ENCODE measurements around the gene TSKU.

DNA sequence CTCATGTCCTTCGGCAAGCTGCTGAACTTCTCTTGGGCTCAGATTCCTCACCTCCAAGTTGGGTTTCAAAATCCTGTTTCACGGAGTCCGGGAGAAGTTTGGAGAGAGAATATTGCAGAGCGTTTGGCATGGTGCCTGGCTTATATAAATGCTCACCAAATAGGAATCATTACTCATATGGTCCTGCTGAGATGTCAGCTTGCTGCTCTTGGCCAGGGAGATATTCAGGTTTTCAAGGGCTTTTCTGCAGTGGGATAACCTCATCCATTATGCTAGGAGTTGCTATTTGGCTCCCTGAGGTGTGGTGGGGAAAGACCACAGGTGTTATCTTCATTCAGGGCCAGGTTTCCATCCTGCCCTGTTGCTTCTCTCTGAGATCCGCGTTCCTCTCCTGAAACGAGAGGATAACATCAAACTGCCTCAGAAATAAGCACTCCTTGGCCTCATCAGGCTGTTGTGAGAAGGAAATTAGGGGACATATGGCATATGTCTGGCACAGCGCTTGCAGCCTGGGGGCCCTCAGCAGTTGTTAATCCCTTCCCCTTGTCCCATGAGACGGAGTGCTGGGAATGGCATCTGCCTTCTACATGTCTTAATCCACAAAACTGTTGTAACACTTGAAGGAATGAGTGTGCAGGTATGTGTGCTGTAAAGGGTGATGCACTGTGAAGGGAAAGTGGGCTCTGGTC is 47.6 kb downstream of the TSKU start:
- TF ChIP-seq, protein P1, sequence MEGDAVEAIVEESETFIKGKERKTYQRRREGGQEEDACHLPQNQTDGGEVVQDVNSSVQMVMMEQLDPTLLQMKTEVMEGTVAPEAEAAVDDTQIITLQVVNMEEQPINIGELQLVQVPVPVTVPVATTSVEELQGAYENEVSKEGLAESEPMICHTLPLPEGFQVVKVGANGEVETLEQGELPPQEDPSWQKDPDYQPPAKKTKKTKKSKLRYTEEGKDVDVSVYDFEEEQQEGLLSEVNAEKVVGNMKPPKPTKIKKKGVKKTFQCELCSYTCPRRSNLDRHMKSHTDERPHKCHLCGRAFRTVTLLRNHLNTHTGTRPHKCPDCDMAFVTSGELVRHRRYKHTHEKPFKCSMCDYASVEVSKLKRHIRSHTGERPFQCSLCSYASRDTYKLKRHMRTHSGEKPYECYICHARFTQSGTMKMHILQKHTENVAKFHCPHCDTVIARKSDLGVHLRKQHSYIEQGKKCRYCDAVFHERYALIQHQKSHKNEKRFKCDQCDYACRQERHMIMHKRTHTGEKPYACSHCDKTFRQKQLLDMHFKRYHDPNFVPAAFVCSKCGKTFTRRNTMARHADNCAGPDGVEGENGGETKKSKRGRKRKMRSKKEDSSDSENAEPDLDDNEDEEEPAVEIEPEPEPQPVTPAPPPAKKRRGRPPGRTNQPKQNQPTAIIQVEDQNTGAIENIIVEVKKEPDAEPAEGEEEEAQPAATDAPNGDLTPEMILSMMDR (conservative IDR thresholded peaks at IDR 0.05 in 1 of 2, IDR thresholded peaks at IDR 0.05 in 1 of 2; ENCODE audit: low read depth in 1 of 2, low read length in 2 of 2), result no peak
- TF ChIP-seq EZH2 (IDR thresholded peaks at IDR 0.05; ENCODE audit: low read length, missing control alignments), result no peak
